C4-2B (cell line): Measurements from ENCODE around the gene USP7.
A peak's percentile ranks its signal among the peaks of the same experiment; 100 is the strongest.

ENCODE experiments used
- ZFX ChIP-seq: fragments of 450-650 bp; IDR thresholded peaks from 2 replicates; pipeline ENCODE4 v1.6.1; 2017
- TF ChIP-seq, protein P1 (sequence below): fragments of 450-650 bp; conservative IDR thresholded peaks from 2 replicates; pipeline ENCODE4 v1.5.1; 2017; ENCODE audit warnings: mild to moderate bottlenecking

DNA sequence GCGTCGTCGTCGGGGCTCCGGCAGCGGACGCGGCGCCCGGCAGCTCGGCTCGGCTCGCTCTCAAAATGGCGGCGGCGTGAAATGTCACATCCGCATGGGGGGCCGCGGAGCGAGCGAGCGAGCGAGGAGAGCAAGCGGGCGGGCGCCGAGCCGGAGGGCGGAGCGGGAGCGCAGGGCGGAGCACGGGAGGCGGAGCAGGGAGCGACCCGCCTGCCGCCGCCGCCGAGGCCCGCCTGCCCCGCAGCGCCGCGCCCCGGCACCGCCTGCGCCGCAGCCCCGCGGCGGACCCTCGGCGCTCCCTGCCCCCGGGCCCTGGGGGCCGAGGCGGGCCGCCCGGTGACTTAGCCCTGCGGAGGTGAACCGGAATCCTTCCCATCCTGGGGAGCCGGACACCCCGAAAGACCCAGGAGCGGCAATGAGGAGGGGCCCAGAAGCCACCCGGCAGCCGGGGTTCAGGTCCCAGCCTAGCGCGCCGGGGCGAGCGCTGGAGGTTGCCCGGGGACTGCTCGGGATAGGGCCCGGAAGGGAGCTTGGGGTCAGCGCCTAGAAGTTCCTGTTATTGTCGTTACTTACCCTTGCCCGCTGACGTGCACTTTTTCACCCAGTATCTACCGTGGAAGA, at the start of gene USP7:
- TF ChIP-seq, protein P1, sequence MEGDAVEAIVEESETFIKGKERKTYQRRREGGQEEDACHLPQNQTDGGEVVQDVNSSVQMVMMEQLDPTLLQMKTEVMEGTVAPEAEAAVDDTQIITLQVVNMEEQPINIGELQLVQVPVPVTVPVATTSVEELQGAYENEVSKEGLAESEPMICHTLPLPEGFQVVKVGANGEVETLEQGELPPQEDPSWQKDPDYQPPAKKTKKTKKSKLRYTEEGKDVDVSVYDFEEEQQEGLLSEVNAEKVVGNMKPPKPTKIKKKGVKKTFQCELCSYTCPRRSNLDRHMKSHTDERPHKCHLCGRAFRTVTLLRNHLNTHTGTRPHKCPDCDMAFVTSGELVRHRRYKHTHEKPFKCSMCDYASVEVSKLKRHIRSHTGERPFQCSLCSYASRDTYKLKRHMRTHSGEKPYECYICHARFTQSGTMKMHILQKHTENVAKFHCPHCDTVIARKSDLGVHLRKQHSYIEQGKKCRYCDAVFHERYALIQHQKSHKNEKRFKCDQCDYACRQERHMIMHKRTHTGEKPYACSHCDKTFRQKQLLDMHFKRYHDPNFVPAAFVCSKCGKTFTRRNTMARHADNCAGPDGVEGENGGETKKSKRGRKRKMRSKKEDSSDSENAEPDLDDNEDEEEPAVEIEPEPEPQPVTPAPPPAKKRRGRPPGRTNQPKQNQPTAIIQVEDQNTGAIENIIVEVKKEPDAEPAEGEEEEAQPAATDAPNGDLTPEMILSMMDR: no peak; the same call in 1 of the 2 replicates
- TF ChIP-seq ZFX: peak; percentile 34; the same call in 1 of the 2 replicates
